Fibroblast of skin of scalp (primary cell): ENCODE data around the gene TMEM30A.
A peak's percentile ranks its signal among the peaks of the same experiment; 100 is the strongest.

Experiments used
- DNase-seq: peaks from one replicate; pipeline ENCODE4 v3.0.0-alpha.2; 2013

The TMEM30A gene

GRCh38 chr6:75291744-75292143 is 7.2 kb upstream of the TMEM30A start:
- no peak for DNase-seq

GRCh38 chr6:75291331-75291730 is 6.7 kb upstream of the TMEM30A start:
- DNase-seq = no peak

- DNase-seq = no peak
These were observed 5.7 kb upstream of the TMEM30A start for GRCh38 chr6:75290136-75290945.

GRCh38 chr6:75288023-75288422 is 3.4 kb upstream of the TMEM30A start:
- DNase-seq = no peak

- no peak for DNase-seq
These were observed 2.8 kb upstream of the TMEM30A start for GRCh38 chr6:75287424-75287823.

- DNase-seq = no peak
These were observed 2.4 kb upstream of the TMEM30A start for GRCh38 chr6:75286955-75287354.

- no peak for DNase-seq
These were observed 669 bp upstream of the TMEM30A start for GRCh38 chr6:75285283-75285639.

GRCh38 chr6:75283907-75284631 is 523 bp downstream of the TMEM30A start:
- DNase-seq = peak; percentile 16

- DNase-seq = no peak
These were observed 1.9 kb downstream of the TMEM30A start for GRCh38 chr6:75282706-75283105.

- DNase-seq = no peak
These were observed 2.9 kb downstream of the TMEM30A start for GRCh38 chr6:75281653-75282052.

- DNase-seq = no peak
These were observed 4.3 kb downstream of the TMEM30A start for GRCh38 chr6:75280131-75280855.

GRCh38 chr6:75279418-75279817 is 5.2 kb downstream of the TMEM30A start:
- DNase-seq = no peak

GRCh38 chr6:75278474-75279077 is 6.0 kb downstream of the TMEM30A start:
- no peak for DNase-seq

GRCh38 chr6:75275067-75275466 is 9.5 kb downstream of the TMEM30A start:
- peak; percentile 85 for DNase-seq

GRCh38 chr6:75273009-75273408 is 11.6 kb downstream of the TMEM30A start:
- DNase-seq = no peak

- DNase-seq = peak; percentile 58
These were observed 12.3 kb downstream of the TMEM30A start for GRCh38 chr6:75272145-75272840.

GRCh38 chr6:75268988-75269354 is 15.6 kb downstream of the TMEM30A start:
- no peak for DNase-seq

- no peak for DNase-seq
These were observed 16.2 kb downstream of the TMEM30A start for GRCh38 chr6:75268121-75268987.

- DNase-seq = no peak
These were observed 17.1 kb downstream of the TMEM30A start for GRCh38 chr6:75267461-75267860.

- peak; percentile 57 for DNase-seq
These were observed 17.8 kb downstream of the TMEM30A start for GRCh38 chr6:75266716-75267291.

GRCh38 chr6:75263401-75263750 is 21.2 kb downstream of the TMEM30A start:
- DNase-seq = no peak
